HG03097 (cell line): ENCODE measurements around the gene C17orf75.
"Not testable (repeated sequence)": the region's sequence is repeated elsewhere in the genome, so short reads cannot be mapped to it uniquely, and the experiment has no call there.

Source experiments
- ATAC-seq: cut with Tn5 transposase; IDR thresholded peaks from one replicate; pipeline ENCODE4 v1.9.1; 2021; ENCODE audit not compliant: unreplicated experiment, low FRiP score

The C17orf75 gene

DNA sequence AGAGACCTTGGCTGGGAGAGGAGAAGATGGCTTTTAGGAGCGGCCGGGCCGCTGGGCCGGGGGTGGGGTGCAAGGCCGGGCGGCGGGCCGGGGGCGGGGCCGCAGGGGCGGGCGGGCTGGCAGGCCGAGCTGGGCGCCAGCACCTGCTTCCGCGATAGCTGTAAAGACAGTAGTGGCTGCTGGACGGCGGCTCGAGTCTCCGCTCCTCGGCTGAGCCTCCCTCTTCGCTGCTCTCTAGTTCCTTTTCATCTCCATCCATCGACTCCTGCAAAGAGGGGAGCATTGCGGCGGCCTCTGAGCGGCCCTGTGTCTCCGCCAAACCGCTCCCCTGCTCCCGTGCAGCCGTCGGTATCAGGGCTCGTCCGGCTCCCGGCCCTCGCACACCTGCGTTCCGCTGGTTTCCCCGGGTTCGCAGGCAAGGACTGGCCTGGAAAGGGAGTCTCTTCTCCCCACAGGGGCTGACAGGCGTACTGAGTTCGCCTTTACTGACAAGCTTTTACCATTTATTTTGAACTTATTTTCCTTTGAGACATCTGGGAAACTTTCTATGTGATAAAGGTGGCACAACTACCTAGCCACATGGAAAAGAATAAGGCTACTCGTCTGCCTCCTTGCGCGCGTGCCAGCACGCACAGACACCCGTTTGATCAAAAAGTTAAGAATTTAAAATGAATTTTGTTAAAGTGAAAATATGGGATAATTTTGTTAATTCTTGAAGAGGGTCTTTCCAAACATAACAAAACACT lies at the start of gene C17orf75:
TSS of gene C17orf75 (minus strand) at position 317 of the 746 bp plus-strand sequence. CDS start at position 283, 34 bp downstream.
- peak; percentile 77 for ATAC-seq

- no peak for ATAC-seq
These were observed 46.9 kb upstream of the C17orf75 start for GRCh38 chr17:32388613-32389459.

DNA sequence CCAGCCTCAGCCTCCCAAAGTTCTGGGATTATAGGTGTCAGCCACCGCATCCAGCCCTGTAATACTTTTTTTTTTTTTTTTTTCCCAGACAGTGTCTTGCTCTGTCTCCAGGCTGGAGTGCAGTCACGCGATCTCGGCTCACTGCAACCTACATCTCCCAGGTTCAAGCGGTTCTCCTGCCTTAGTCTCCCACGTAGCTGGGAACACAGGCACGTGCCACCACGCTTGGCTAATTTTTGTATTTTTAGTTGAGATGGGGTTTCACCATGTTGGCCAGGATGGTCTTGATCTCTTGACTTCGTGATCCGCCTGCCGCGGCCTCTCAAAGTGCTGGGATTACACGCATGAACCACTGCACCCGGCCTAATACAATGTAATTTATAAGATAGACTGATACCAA lies 46.2 kb upstream of the C17orf75 start:
- ATAC-seq, result not testable (repeated sequence)

GRCh38 chr17:32386844-32387243 lies 44.9 kb upstream of the C17orf75 start:
- no peak for ATAC-seq

DNA sequence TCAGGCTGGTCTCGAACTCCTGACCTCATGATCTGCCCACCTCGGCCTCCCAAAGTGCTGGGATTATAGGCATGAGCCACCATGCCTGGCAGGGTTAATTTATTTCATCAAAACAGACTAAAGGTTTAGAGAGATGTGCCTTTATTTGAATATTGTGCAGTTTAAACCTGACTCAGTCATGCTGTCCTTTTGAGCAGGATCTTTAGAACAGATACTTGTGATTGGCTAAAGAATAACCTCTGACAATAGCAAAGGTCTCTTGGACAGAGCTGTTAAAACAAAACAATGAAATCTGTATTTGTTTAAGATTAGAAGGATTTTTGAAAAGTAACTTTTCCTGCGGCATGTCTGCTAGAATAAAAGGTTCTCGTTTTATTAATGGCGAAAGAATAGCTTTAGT lies 44.0 kb upstream of the C17orf75 start:
- ATAC-seq, result no peak

DNA sequence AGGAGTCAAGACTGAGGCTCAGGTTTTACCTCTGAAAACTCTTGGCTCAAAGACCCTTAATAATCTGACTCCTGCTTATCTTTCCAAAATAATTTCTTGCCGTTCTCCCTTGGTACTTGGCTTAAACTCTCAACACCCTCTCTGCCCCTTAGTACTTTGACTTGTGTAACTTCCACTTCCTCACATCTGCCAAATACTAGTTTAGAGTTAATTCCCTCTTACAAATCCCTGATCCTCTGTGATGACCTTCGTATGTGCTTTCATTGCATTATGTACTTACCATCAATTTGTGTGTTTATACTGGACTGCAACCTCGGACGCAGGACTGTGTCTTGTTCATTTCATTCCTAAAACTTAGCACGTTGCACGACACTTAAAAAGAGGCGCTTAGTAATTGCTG lies 43.1 kb upstream of the C17orf75 start:
- no peak for ATAC-seq

DNA sequence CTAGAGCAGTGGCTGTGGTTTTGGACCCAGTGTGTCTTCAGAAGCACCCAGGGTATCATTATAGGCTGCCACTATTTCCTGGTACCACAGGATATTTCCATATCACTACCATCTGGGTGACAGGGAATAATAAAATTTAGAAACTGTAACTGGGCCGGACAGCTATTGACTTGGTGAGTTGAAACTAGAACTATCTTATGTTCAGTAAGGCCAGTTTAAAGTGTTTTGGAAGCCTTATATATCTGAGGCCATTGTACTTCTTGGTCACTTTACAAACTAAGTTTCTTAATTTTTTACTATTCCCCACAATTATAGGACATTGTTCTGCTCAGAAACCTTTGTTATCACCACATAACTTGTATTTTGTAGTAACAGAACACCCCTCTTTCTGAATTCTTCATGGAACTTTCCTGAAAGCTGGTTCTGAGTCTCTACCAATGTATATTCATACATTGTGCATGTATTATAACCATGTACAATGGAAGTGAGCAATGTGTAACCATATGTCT lies 42.0 kb upstream of the C17orf75 start:
- no peak for ATAC-seq

- ATAC-seq, result no peak
These were observed 40.7 kb upstream of the C17orf75 start for GRCh38 chr17:32382526-32383223.

DNA sequence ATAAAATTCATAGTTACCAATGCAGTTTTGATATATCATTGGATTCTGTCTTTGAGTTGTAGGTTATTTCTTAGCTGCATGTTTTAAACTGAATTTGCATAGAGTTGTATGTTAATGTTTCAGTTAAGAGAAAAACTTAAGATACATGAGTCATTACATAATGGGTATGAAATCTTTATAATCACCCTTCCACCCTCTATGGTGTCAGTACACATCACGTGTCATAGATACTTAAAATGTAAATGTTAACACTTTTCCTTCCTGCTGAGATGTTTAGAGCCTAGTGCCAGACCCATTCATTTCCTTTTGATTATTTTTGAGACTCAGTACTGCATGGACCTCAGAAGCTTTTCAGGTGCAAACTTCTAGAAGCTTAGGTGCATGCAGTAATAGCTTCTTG lies 28.5 kb upstream of the C17orf75 start:
- ATAC-seq, result no peak

DNA sequence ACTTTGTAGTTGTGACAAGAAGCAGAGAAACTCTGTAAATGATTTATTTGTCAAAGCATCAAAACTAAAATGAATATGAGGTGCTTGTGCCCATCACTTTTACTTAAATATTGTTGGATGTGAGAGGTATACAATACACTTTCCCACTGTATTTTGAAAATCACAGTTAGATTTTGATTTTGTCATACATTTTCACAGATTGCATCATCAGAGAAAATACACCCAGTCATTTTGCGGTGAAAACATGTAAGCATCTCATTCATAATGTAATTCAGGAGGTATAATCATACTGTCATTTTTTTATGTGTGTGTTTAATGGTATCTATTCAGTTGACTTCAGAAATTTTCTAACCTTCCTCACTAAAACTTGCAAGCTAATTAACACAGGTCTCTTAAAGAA lies 19.3 kb upstream of the C17orf75 start:
- no peak for ATAC-seq

DNA sequence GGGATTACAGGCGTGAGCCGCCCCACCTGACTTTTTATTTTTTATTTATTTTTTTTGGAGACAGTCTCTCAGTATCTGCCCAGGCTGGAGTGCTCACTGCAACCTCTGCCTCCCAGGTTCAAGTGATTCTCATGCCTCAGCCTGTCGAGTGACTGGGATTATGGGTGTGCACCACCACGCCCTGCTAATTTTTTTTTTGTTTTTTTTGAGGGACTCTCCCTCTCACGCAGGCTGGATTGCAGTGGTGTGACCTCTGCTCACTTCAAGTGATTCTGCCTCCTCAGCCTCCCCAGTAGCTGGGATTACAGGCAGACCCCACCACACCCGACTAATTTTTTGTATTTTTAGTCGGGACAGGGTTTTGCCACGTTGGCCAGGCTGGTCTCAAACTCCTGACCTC lies 15.6 kb upstream of the C17orf75 start:
- no peak for ATAC-seq

GRCh38 chr17:32356750-32357149 lies 14.8 kb upstream of the C17orf75 start:
- no peak for ATAC-seq

DNA sequence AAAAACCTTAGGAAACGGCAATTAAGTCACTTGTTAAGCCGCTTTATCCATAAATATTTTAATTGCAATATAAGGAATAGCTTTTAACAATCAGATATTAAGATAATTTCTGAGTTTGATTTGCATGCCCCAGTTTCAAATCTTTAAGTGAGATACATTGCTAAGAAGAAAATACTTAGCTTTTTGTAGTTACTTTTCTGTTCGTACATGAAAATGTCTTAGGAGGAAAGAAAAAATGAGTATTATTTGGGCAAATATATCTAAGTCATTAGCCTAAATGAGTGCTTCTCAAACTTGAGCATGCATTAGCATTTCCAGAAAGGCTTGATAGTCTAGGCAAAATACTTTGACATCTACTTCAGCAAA lies 14.4 kb upstream of the C17orf75 start:
- ATAC-seq, result no peak

GRCh38 chr17:32355649-32356377 lies 13.8 kb upstream of the C17orf75 start:
- ATAC-seq, result no peak

DNA sequence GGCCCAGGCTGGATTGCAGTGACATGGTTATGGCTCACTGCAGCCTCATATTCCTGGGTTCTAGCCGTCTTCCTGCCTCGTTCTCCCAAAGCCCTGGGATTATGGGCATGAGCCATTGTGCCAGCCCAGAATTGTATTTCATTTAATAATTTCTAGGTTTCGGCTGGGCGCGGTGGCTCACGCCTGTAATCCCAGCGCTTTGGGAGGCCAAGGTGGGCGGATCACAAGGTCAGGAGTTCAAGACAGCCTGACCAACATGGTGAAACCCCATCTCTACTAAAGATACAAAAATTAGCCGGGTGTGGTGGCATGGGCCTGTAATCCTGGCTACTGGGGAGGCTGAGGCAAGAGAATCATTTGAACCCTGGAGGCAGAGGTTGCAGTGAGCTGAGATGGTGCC lies 10.8 kb upstream of the C17orf75 start:
- ATAC-seq, result not testable (repeated sequence)

DNA sequence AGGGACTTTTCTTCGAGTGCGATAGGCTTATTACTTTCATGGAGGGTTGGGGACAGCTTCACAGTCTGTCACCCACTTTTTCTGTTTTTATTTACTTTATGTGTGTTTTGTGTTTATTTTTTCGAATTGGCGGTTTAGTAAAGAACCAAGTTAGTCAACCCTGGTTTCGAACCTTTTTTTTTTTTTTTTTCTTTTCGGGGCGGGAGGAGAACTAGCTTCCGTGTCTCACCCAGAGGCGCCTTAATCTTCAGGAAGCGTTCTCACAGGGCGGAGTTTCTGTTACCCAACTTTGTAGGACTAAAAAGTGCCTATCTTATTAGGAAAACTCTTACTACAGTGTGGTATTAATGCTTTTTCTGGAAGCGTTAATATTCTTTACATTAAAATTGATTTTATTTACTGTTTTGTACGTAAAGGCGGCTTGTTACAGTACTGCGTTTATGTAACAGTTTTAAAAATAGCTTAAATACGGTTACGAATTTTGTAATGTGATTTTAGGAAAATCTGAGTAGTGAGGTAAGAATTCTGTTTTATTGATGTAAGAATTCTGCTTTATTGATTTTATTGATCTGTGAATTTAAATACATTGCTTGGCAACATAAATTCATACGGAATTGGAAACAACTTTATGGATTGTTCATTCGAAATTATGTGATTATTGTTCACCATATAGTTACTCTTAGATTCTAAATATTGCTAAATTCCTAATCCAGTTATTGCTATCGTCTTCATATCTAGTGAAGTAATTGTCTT lies 8.9 kb upstream of the C17orf75 start:
- ATAC-seq, result peak; percentile 13

- ATAC-seq, result peak; percentile 89
These were observed 8.1 kb upstream of the C17orf75 start, which contains the start of gene ZNF207 for GRCh38 chr17:32349854-32350665. Gene ZNF207 (plus strand): TSS chr17:32350157. CDS start chr17:32350286, 129 bp downstream.

- ATAC-seq, result peak; percentile 13
These were observed 7.5 kb upstream of the C17orf75 start for GRCh38 chr17:32349503-32349853.

DNA sequence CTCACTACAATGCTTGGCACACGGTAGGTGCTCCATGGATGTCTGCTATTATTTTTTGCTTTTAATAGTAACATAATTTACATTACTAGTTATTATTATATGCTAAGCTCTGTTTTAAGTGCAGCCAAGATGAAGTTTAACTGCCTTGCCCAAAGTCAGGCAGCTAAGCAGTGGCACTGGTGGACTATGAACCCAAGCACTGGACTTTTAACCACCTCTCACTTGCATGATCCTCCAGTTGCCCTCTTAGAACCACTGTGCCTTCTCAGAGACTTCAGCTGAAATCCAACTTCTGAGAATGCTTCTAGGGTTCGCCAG lies 6.5 kb upstream of the C17orf75 start:
- no peak for ATAC-seq
